ENCODE data around the gene TRIP13.

- TF ChIP-seq CTCF (IDR thresholded peaks at IDR 0.05) = no peak
- no peak for TF ChIP-seq ZFX (IDR thresholded peaks at IDR 0.05; ENCODE audit: borderline replicate concordance)
Observed at GRCh38 chr5:871596-872298, 20.9 kb upstream of the TRIP13 start.

Data from 22Rv1 (cell line).